HG03045 (cell line): ENCODE results near the gene ANKRD2.
"Not testable (repeated sequence)": the region's sequence is repeated elsewhere in the genome, so short reads cannot be mapped to it uniquely, and the experiment has no call there.

Experiments used
- ATAC-seq: cut with Tn5 transposase; IDR thresholded peaks from one replicate; pipeline ENCODE4 v1.9.1; 2021; ENCODE audit warnings: mild to moderate bottlenecking, moderate library complexity; ENCODE audit not compliant: unreplicated experiment

ANKRD2 gene

GRCh38 chr10:97572214-97572989, at the start of gene ANKRD2:
TSS of gene ANKRD2 (plus strand) at chr10:97572779. CDS start at chr10:97572789, 10 bp downstream.
- ATAC-seq = no peak

GRCh38 chr10:97522937-97523336, 49.6 kb upstream of the ANKRD2 start:
- no peak for ATAC-seq

GRCh38 chr10:97525086-97525485, 47.5 kb upstream of the ANKRD2 start:
- ATAC-seq = no peak

- ATAC-seq = no peak
Observed at GRCh38 chr10:97525683-97526110, 46.9 kb upstream of the ANKRD2 start.

GRCh38 chr10:97528876-97529275, 43.7 kb upstream of the ANKRD2 start:
- not testable (repeated sequence) for ATAC-seq

DNA sequence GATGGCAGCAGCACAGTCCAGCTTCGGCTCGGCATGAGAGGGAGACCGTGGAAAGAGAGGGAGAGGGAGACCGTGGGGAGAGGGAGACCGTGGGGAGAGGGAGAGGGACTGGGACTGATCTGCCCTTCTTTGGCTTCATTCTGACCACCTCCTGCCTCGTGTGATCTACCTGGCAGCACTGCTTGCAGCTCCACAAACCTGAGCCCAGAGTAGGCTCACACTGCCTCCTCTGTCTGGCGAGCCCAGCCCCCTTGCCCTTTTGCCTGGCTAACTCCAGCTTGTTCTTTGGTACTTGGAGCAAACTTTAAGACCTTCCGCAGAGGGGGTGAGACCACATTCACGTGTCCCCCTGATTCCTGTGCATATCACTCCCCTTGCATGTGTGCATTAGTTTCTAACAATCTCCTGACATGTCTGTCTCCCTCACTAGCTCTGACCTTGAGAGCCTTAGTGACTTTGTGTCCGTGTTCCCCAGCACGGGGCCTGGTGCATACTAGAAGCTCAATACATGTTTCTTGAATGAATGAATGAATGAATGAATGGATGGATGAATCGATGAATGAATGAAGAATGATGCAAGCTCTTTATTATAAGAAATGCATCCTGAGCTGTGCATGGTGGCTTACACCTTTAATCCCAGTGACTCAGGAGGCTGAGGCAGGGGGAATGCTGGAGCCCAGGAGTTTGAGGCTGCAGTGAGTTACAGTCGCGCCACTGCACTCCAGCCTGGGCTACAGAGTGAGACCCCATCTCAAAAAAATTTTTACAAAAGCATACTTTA, 42.7 kb upstream of the ANKRD2 start:
- ATAC-seq = no peak

DNA sequence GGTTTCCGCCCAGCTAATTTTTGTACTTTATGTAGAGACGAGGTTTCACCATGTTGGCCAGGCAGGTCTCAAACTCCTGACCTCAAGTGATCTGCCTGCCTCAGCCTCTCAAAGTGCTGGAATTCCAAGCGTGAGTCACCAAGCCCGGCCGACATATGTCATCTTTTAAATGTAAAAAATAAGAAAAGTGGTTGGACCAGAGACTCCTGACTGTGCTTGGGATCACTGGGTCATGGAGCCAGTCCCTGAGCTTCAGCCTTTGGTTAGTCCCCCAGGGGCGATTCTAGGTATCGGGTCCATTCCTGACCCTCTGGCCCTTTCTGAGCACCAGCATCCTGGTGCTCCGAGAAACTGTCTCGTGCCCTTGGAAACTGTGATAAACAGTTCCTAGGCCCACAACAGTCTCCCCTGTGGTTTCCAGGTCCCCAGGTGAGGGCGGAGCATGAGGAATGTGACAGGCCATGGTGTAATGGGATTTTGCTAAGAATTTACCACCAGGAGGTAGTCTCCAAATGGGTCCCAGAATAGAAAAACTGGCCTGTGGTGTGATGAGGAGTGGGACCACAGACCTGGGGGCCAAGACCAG, 41.1 kb upstream of the ANKRD2 start:
- ATAC-seq = no peak

- no peak for ATAC-seq
Observed at GRCh38 chr10:97532935-97533671, 39.5 kb upstream of the ANKRD2 start.

GRCh38 chr10:97533888-97534287, 38.7 kb upstream of the ANKRD2 start:
- no peak for ATAC-seq

GRCh38 chr10:97534746-97535367, 37.7 kb upstream of the ANKRD2 start:
- ATAC-seq = no peak

- no peak for ATAC-seq
Observed at GRCh38 chr10:97537186-97537869, 35.3 kb upstream of the ANKRD2 start.

- ATAC-seq = no peak
Observed at GRCh38 chr10:97538411-97538810, 34.2 kb upstream of the ANKRD2 start.

GRCh38 chr10:97538839-97539238, 33.7 kb upstream of the ANKRD2 start:
- ATAC-seq = no peak

- no peak for ATAC-seq
Observed at GRCh38 chr10:97539523-97540200, 32.9 kb upstream of the ANKRD2 start.

DNA sequence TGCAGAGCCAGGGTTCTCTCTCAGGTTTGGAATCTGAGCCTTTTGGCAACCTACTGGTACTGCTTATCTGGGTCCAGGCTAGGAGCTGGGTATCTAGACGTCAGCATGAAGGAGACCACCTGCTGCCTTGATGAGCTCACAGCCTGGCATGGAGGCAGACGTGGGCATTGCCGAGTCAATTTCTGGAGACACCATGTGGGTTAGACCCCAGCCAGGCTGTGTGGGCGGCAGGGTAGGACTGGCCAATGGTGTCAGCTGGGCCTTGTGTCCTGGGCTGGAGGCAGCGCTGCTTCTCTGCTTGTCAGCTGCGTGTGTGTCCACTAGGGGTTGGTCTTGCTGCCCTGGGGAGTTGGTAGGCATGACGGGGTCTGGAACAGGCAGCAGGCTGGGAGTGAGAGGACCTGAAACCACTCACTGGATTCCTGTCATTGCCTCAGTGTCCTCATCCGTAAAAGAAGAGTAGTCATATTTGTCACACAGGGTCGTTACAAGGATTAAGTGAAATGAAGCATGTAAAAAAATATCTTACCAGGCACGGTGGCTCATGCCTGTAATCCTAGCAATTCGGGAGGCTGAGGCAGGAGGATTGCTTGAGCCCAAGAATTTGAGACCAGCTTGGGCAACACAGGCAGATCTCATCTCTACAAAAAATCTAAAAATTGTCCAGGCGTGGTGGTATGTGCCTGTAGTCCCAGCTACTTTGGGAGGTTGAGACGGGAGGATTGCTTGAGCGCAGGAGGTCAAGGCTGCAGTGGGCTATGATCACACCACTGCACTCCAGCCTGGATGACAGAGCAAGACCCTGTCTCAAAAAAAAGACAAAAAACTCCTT, 31.7 kb upstream of the ANKRD2 start:
- no peak for ATAC-seq

DNA sequence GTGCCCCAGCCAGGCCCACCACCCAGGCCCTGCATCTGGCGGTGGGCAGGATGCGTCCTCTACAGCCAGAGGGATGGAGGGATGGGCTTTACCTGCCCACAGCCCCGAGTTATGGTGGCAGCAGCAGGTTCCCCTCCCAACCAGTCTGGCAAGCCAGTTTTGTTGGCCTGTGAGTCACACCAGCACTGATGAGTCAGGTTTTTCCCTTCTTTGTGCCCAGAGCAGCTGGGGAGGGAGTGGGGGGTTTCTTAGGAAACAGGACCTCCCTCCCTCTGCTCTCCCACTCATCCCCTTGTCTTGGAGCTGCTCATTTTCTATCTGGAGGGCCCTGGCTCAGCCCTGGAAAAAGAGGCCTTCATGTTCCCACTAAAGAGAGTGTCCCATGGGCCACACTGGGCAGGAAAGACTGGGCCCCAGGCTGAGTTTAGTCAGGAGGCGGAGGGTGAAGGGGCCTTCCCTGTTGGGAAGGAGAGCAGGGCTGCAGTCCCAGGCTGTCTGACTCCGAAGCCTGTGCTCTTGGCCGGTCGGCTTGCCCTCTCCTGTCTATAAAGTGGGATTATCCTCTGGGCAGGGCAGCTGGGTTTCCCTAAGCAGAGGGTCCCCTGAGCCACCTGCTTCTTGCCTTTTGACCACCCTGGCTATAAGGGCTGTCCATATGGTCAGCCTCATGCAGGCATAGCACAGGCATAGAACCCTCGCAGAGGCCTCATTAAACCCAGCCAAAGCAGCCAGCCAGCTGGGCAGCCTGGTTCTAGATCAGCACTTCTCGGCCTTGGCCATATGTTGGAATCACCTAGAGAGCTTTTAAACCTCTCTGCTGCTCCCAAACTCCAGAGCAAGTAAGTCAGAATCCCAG, 30.2 kb upstream of the ANKRD2 start:
- ATAC-seq = no peak

GRCh38 chr10:97543025-97543546, 29.5 kb upstream of the ANKRD2 start:
- ATAC-seq = no peak
